Activated effector memory CD4-positive, alpha-beta T cell treated with anti-CD3 and anti-CD28 coated beads, Interleukin-2, amount 50 U/mL, for 16 hours (primary cell): ENCODE measurements around the gene UNC119B.

Experiments
- DNase-seq: peaks from one replicate; pipeline ENCODE4 v3.0.0-alpha.2; 2020

The UNC119B gene

GRCh38 chr12:120741476-120742421 lies 31.5 kb downstream of the UNC119B start:
- DNase-seq, result no peak

GRCh38 chr12:120744922-120745493 lies 34.8 kb downstream of the UNC119B start:
- DNase-seq, result no peak

GRCh38 chr12:120748242-120748641 lies 38.0 kb downstream of the UNC119B start:
- DNase-seq, result no peak

GRCh38 chr12:120749256-120749655 lies 39.0 kb downstream of the UNC119B start:
- DNase-seq, result no peak

GRCh38 chr12:120750806-120751205 lies 40.5 kb downstream of the UNC119B start:
- no peak for DNase-seq

GRCh38 chr12:120751389-120751788 lies 41.1 kb downstream of the UNC119B start:
- DNase-seq, result no peak

GRCh38 chr12:120754792-120755191 lies 44.5 kb downstream of the UNC119B start:
- no peak for DNase-seq

- no peak for DNase-seq
These were observed 45.0 kb downstream of the UNC119B start for GRCh38 chr12:120755269-120755668.

- no peak for DNase-seq
These were observed 47.0 kb downstream of the UNC119B start for GRCh38 chr12:120757226-120757742.

- no peak for DNase-seq
These were observed 47.7 kb downstream of the UNC119B start for GRCh38 chr12:120757949-120758348.

- DNase-seq, result no peak
These were observed 48.7 kb downstream of the UNC119B start for GRCh38 chr12:120758798-120759590.

GRCh38 chr12:120759591-120760348 lies 49.5 kb downstream of the UNC119B start:
- DNase-seq, result no peak

GRCh38 chr12:120760349-120761254 lies 50.3 kb downstream of the UNC119B start:
- no peak for DNase-seq

- DNase-seq, result no peak
These were observed 51.3 kb downstream of the UNC119B start for GRCh38 chr12:120761519-120761934.

- no peak for DNase-seq
These were observed 51.8 kb downstream of the UNC119B start for GRCh38 chr12:120762086-120762485.

- DNase-seq, result no peak
These were observed 53.0 kb downstream of the UNC119B start for GRCh38 chr12:120763250-120763649.

- no peak for DNase-seq
These were observed 54.6 kb downstream of the UNC119B start for GRCh38 chr12:120764816-120765215.

GRCh38 chr12:120766566-120766965 lies 56.3 kb downstream of the UNC119B start:
- DNase-seq, result no peak

- DNase-seq, result no peak
These were observed 57.1 kb downstream of the UNC119B start for GRCh38 chr12:120767071-120768024.

GRCh38 chr12:120771097-120771496 lies 60.8 kb downstream of the UNC119B start:
- DNase-seq, result no peak
